GM12878 (cell line): ENCODE results near the gene CACNA1B. TPM values are rescaled to one million over a fixed set of nuclear protein-coding genes. Genes with fewer than 3 reads are reported as not detected.

Experiments used
- ATAC-seq: fragments of 200-7000 bp; cut with Tn5 transposase; 3 replicates; pipeline ENCODE4 v1.9.1; 2020; ENCODE audit warnings: mild to moderate bottlenecking, moderate library complexity
- BruUV-seq: library from RNA; stranded (reverse); fragments of 400-500 nt; replicated peaks from 2 replicates; lab custom pipeline; 2021; lab: Mats Ljungman, UMichigan
- CTCF ChIA-PET: fragments of 300-600 bp; sonication (Branson Sonifier 250); formaldehyde crosslinking; extraction: SDS; loops from one replicate; lab custom pipeline; 2021; ENCODE audit warnings: inconsistent platforms; lab: Yijun Ruan, JAX
- POLR2A ChIA-PET: fragments of 350-600 bp; formaldehyde crosslinking; extraction: SDS; loops from one replicate; lab custom pipeline; 2021; ENCODE audit warnings: inconsistent platforms; lab: Charles Lee
- RAD21 ChIA-PET: fragments of 300-600 bp; sonication (Branson Sonifier 250); formaldehyde crosslinking; loops from one replicate; lab custom pipeline; 2023; ENCODE audit warnings: antibody characterized with exemption; ENCODE audit not compliant: unreplicated experiment; lab: Charles Lee
- SMC1A ChIA-PET: fragments of 300-600 bp; sonication (Branson Sonifier 250); formaldehyde crosslinking; loops from one replicate; lab custom pipeline; 2023; ENCODE audit not compliant: unreplicated experiment, uncharacterized antibody; lab: Charles Lee
- DNase-seq: peaks from one replicate; pipeline ENCODE4 v3.0.0-alpha.2; 2011; ENCODE audit warnings: low read depth, low spot score
- FAIRE-seq: peaks from 3 replicates; lab custom pipeline; 2011; peaks lifted over from hg19 to GRCh38; lab: Jason Lieb, UNC
- H2AFZ ChIP-seq: 2 replicates; pipeline ENCODE4 v1.6.0; 2011; ENCODE audit warnings: low read depth, low read length, control low read depth; ENCODE audit not compliant: control insufficient read depth
- H3K27ac ChIP-seq: 2 replicates; pipeline ENCODE4 v1.5.1; 2011; ENCODE audit warnings: control low read depth; ENCODE audit not compliant: control insufficient read depth, insufficient read depth
- H3K27me3 ChIP-seq, 2 experiments: replicated peaks in 1 of 2; 2 replicates each; pipeline versions ENCODE4 v1.6.0 to v1.6.1; 2011; ENCODE audit warnings: low read length in 1 of 2; ENCODE audit not compliant: control insufficient read depth in 2 of 2, insufficient read depth in 2 of 2
- H3K36me3 ChIP-seq, 2 experiments: 2 replicates each; pipeline ENCODE4 v1.5.1; 2011; ENCODE audit warnings: low read length in 1 of 2; ENCODE audit not compliant: control insufficient read depth in 2 of 2, insufficient read depth in 2 of 2
- H3K4me1 ChIP-seq: 2 replicates; pipeline ENCODE4 v1.6.1; 2011; ENCODE audit warnings: mild to moderate bottlenecking, low read length, moderate library complexity, mixed read lengths; ENCODE audit not compliant: control insufficient read depth, insufficient read depth
- H3K4me2 ChIP-seq: 2 replicates; pipeline ENCODE4 v1.6.0; 2011; ENCODE audit warnings: control low read depth; ENCODE audit not compliant: control insufficient read depth, insufficient read depth
- H3K4me3 ChIP-seq: fragments of 200-600 bp; sonication (generic); 2 replicates; pipeline ENCODE4 v1.5.1; 2016
- H3K79me2 ChIP-seq: 2 replicates; pipeline ENCODE4 v1.6.0; 2011; ENCODE audit warnings: low read length; ENCODE audit not compliant: control insufficient read depth, insufficient read depth
- H3K9ac ChIP-seq: 2 replicates; pipeline ENCODE4 v1.8.0; 2011; ENCODE audit warnings: low read length, control low read depth, mixed read lengths; ENCODE audit not compliant: control insufficient read depth, insufficient read depth
- H3K9me3 ChIP-seq: replicated peaks from 3 replicates; pipeline ENCODE4 v1.5.1; 2011; ENCODE audit warnings: mild to moderate bottlenecking, low read length; ENCODE audit not compliant: control insufficient read depth, insufficient read depth
- H4K20me1 ChIP-seq: 2 replicates; pipeline ENCODE4 v1.6.0; 2011; ENCODE audit not compliant: control insufficient read depth, insufficient read depth
- BMI1 ChIP-seq: fragments of 450-650 bp; IDR thresholded peaks from 2 replicates; pipeline ENCODE4 v1.6.1; 2016; ENCODE audit warnings: mild to moderate bottlenecking, moderate library complexity, borderline replicate concordance
- CBX3 ChIP-seq: fragments of 200-600 bp; sonication (generic); IDR thresholded peaks from 2 replicates; pipeline ENCODE4 v1.6.1; 2016; ENCODE audit warnings: low read depth, borderline replicate concordance
- EED ChIP-seq: sonication (generic); IDR thresholded peaks from 2 replicates; pipeline ENCODE4 v1.6.1; 2016; ENCODE audit warnings: antibody characterized with exemption, low read depth
- GATAD2B ChIP-seq: fragments of 450-650 bp; conservative IDR thresholded peaks from 2 replicates; pipeline ENCODE4 v1.6.1; 2017; ENCODE audit warnings: low read depth, mild to moderate bottlenecking, moderate library complexity
- IKZF1 ChIP-seq: fragments of 450-650 bp; conservative IDR thresholded peaks from 2 replicates; pipeline ENCODE4 v1.6.1; 2017; ENCODE audit warnings: antibody characterized with exemption, mild to moderate bottlenecking
- KAT2A ChIP-seq: conservative IDR thresholded peaks from 2 replicates; pipeline ENCODE4 v1.6.1; 2011; ENCODE audit warnings: low read depth, low read length; ENCODE audit not compliant: control insufficient read depth
- RAD21 ChIP-seq: IDR thresholded peaks from 2 replicates; pipeline ENCODE4 v1.6.1; 2011; ENCODE audit warnings: mild to moderate bottlenecking, low read depth, low read length, moderate library complexity; ENCODE audit not compliant: insufficient read depth
- SREBF2 ChIP-seq: IDR thresholded peaks from 2 replicates; pipeline ENCODE4 v1.6.1; 2012; ENCODE audit warnings: mild to moderate bottlenecking, low read length
- WRNIP1 ChIP-seq: IDR thresholded peaks from 2 replicates; pipeline ENCODE4 v1.6.1; 2011; ENCODE audit warnings: low read depth, low read length, improper control_type of control experiment, borderline replicate concordance
- WGBS: methylation state at CpG from one replicate; pipeline ENCODE4 v1.1.6; 2016; ENCODE audit warnings: low lambda C conversion rate; ENCODE audit not compliant: insufficient replicate concordance, insufficient coverage; ENCODE audit errors: missing lambda C conversion rate; 5-methylcytosine and 5-hydroxymethylcytosine counted together
- in situ Hi-C: fragments of 300-500 bp; cut with MboI; formaldehyde crosslinking; loops from 9 replicates; pipeline ENCODE4 v1.14.3; 2018; ENCODE audit warnings: mixed read lengths
- intact Hi-C: fragments of 100-400 bp; cut with micrococcal nuclease; formaldehyde crosslinking; loops from one replicate; pipeline ENCODE4 v1.14.2; 2022; ENCODE audit not compliant: unreplicated experiment
- polyA plus RNA-seq, 11 experiments: library from polyadenylated mRNA; depleted of rRNA in 4 of 11; unstranded in 6 of 11; stranded (reverse) in 5 of 11; fragments of >200 nt; fragmentation: Nextera tagmentation in 4 of 11; fragmentation: Illumina TruSeq in 1 of 11; extraction: Ambion mirVana in 4 of 11; extraction: Trizol in 1 of 11; gene quantifications; 1 replicate in 1 of 11; 2 replicates in 10 of 11; pipeline versions ENCODE4 v1.2.1 to v1.2.3, GENCODE V29; 2011 to 2016; ENCODE audit warnings: inconsistent platforms in 2 of 11, missing spikeins in 2 of 11, low read depth in 1 of 11
- total RNA-seq, 4 experiments: library from RNA; depleted of rRNA in 3 of 4; stranded (reverse); fragments of >200 nt in 3 of 4; fragmentation: Illumina TruSeq in 1 of 4; extraction: Trizol in 1 of 4; gene quantifications; 2 replicates each; pipeline versions ENCODE4 v1.2.1 to v1.2.3, GENCODE V29; 2013 to 2021

Gene CACNA1B
- total and polyA plus RNA-seq, 10 of the 15 experiments (the other 5 are each of a cell fraction or from before 2014, with no cell fraction given), result 0.01 to 0.03 (median 0.01) TPM; not detected in 7

GRCh38 chr9:138115506-138115905 lies 237.9 kb downstream of the CACNA1B start:
- Histone ChIP-seq H3K27ac (no peak overlapping the region), H3K36me3 (no peaks in the 10 kb centered on the region), H3K4me1 (no peaks in the 10 kb centered on the region), H3K4me3 (no peak overlapping the region), H3K4me2 (no peak overlapping the region), H3K9me3 (no peaks in the 10 kb centered on the region), H4K20me1 (no peaks in the 10 kb centered on the region), H3K79me2 (no peaks in the 10 kb centered on the region), H3K9ac (no peak overlapping the region), H3K27me3 (no peaks in the 10 kb centered on the region), H2AFZ (no peak overlapping the region)
- no TSS peak for BruUV-seq
- ChIA-PET RAD21 (no interaction called here), CTCF (no interaction called here), SMC1A (no interaction called here), POLR2A (no interaction called here)
- intact Hi-C loops, result no loop called here
- TF ChIP-seq RAD21 (no peak), SREBF2 (no peak), GATAD2B (no peak), EED (no peak)
- in situ Hi-C loops, result loop anchor here (10.0 kb wide), 1 partner anchor 441 kb away; no protein-coding TSS in a partner anchor
- ATAC-seq (no peak), FAIRE-seq (no peak), DNase-seq (no peak)
- WGBS, result 41% methylated on average over 7 of the region's 7 CpGs

DNA sequence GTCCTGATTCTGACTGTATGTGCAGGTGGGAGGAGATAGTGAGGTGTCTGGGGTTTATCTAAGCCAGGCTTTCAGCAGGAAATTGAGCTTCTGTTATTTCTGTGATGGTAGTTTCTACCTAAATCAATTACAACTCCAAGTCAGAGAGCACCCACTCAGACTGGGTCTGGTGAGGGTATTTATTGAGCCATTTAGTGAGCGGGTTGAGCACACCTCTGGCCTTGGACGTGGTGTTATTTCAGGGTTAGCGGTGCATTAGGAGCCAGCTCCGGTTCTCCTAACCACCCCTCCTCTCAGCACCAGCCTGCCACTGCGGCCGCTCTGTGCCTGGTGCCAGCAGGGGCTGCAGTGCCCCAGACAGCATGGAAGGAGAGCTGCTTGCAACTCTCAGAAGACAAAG lies 238.9 kb downstream of the CACNA1B start:
- no peak for FAIRE-seq
- 59% methylated on average over 6 of the region's 6 CpGs for WGBS
- ChIA-PET RAD21 (no interaction called here), POLR2A (no interaction called here), CTCF (no interaction called here), SMC1A (no interaction called here)
- no peaks in the 10 kb centered on the region for H3K79me2 ChIP-seq
- no peaks in the 10 kb centered on the region for H4K20me1 ChIP-seq
- H3K4me1 ChIP-seq, result no peaks in the 10 kb centered on the region
- no peak overlapping the region for H3K9ac ChIP-seq
- TF ChIP-seq IKZF1 (no peak), WRNIP1 (no peak), KAT2A (no peak), BMI1 (no peak), CBX3 (no peak)
- no peak overlapping the region for H3K4me2 ChIP-seq
- H3K4me3 ChIP-seq, result no peak overlapping the region
- no peak for DNase-seq
- in situ Hi-C loops, result loop anchor here (10.0 kb wide), 1 partner anchor 442 kb away; no protein-coding TSS in a partner anchor
- no peak overlapping the region for H2AFZ ChIP-seq
- no peaks in the 10 kb centered on the region for H3K36me3 ChIP-seq
- H3K9me3 ChIP-seq, result no peaks in the 10 kb centered on the region
- no peak overlapping the region for H3K27ac ChIP-seq
- intact Hi-C loops, result no loop called here
- H3K27me3 ChIP-seq, result no peaks in the 10 kb centered on the region
- BruUV-seq, result no TSS peak
- ATAC-seq, result no peak
